ENCODE results near the gene IMPG2. TPM values are rescaled to one million over a fixed set of nuclear protein-coding genes. Genes with fewer than 3 reads are reported as not detected.

The IMPG2 gene
- 0.06 TPM for polyA plus RNA-seq (2012; ENCODE audit: low read depth, missing spikeins)

DNA sequence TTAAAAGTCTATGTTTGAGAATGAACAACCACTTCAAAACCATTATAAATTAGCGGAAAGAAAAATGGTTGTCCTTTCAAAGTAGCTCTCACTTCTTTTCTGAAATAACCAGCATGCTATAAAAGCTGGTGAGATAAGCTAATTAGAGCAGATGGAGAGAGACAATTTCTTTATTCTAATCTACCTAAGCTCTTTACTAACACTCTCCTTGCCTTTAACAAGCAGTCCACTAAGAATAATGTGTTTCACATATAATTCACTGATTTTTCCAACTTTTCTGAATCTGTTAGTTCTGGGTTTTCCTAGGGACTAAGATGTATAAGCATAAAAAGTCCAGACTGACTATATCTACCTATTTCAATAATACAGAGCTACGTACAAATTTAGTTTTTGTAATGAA lies at the start of gene IMPG2:
Gene IMPG2, minus strand, starts transcription at position 101 of the 400 bp plus-strand sequence. CDS start 203 bp downstream, outside the sequence.
- DNase-seq (ENCODE audit: insufficient read length, low spot score) = no peak

DNA sequence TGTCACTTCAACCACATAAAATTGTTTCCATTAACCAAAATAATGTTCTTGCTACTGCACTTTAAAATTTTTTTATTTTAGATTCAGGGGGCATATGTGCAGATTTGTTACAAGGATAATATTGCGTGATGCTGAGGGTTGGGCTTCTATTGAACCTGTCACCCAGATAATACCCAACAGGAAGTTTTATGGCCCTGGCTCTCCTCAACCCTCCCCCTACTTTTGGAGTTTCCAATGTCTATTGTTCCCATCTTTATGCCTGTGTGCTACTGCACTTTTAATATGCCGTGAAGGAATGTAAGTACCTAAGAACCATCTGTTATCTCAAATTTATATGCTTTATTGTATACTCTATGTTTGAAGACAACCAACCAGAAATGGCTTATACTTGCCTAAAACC lies 42.0 kb upstream of the IMPG2 start:
- no peak for FAIRE-seq
- DNase-seq (ENCODE audit: insufficient read length, low spot score) = no peak
- TF ChIP-seq TAF1 (IDR thresholded peaks at IDR 0.05; ENCODE audit: low read depth, low read length) (no peak), POLR2A (IDR thresholded peaks at IDR 0.05; ENCODE audit: low read depth, low read length) (no peak), POLR2AphosphoS5 (IDR thresholded peaks at IDR 0.05; ENCODE audit: low read depth, low read length) (no peak), PAX5 (IDR thresholded peaks at IDR 0.05; ENCODE audit: insufficient read depth, low read length, severe bottlenecking) (no peak), POU2F2 (IDR thresholded peaks at IDR 0.05; ENCODE audit: low read depth, low read length) (no peak), SPI1 (IDR thresholded peaks at IDR 0.05; ENCODE audit: low read depth, low read length) (no peak)

More for the DNA sequence above, at the start of gene IMPG2:
- no peak for FAIRE-seq
- TF ChIP-seq PAX5 (IDR thresholded peaks at IDR 0.05; ENCODE audit: insufficient read depth, low read length, severe bottlenecking) (no peak), POU2F2 (IDR thresholded peaks at IDR 0.05; ENCODE audit: low read depth, low read length) (no peak), SPI1 (IDR thresholded peaks at IDR 0.05; ENCODE audit: low read depth, low read length) (no peak), POLR2A (IDR thresholded peaks at IDR 0.05; ENCODE audit: low read depth, low read length) (no peak), TAF1 (IDR thresholded peaks at IDR 0.05; ENCODE audit: low read depth, low read length) (no peak), POLR2AphosphoS5 (IDR thresholded peaks at IDR 0.05; ENCODE audit: low read depth, low read length) (no peak)

DNA sequence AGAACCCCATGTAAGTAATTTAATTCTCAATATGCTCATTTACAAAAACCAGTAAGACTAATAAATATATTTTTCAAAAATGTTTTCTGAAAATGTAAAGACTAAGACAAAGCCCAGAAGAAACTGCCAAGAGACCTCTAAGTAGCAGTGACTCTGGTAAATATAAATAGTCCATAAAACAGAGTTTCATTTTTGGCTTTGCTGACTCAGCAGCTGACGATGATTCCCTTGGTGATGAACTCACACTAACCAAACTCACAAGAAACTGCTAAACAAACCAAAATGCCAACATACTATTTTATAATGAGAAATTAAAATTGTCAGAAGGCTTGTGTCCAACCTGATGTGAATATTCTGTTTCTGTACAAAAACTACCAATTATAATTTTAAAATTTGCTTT lies 31.5 kb upstream of the IMPG2 start:
- FAIRE-seq = no peak
- no peak for DNase-seq (ENCODE audit: insufficient read length, low spot score)
- TF ChIP-seq POU2F2 (IDR thresholded peaks at IDR 0.05; ENCODE audit: low read depth, low read length) = no peak
- no peak for TF ChIP-seq POLR2AphosphoS5 (IDR thresholded peaks at IDR 0.05; ENCODE audit: low read depth, low read length)
- no peak for TF ChIP-seq POLR2A (IDR thresholded peaks at IDR 0.05; ENCODE audit: low read depth, low read length)
- TF ChIP-seq TAF1 (IDR thresholded peaks at IDR 0.05; ENCODE audit: low read depth, low read length) = no peak
- TF ChIP-seq PAX5 (IDR thresholded peaks at IDR 0.05; ENCODE audit: insufficient read depth, low read length, severe bottlenecking) = no peak
- TF ChIP-seq SPI1 (IDR thresholded peaks at IDR 0.05; ENCODE audit: low read depth, low read length) = no peak

DNA sequence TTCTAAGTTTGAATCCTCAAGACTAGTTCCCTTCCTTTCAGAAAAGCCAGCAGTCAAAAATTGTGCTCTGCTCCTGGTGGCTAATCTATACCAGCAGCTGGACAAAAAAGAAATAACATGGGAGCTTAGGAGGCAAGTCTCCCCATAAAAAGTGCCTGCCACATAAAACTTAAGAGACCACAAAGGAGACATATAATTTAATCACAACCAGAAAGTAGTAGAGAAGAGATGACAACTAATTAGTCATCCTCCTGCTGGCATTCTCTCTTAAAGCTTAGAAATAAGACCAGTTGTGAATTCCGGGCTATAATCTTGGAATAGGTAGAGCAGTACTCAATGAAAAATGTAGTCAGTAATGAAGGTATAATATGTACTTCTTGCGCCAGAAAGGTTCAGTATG lies 20.2 kb upstream of the IMPG2 start:
- FAIRE-seq (no peak), DNase-seq (ENCODE audit: insufficient read length, low spot score) (no peak)
- TF ChIP-seq POLR2AphosphoS5 (IDR thresholded peaks at IDR 0.05; ENCODE audit: low read depth, low read length) (no peak), PAX5 (IDR thresholded peaks at IDR 0.05; ENCODE audit: insufficient read depth, low read length, severe bottlenecking) (no peak), POU2F2 (IDR thresholded peaks at IDR 0.05; ENCODE audit: low read depth, low read length) (no peak), TAF1 (IDR thresholded peaks at IDR 0.05; ENCODE audit: low read depth, low read length) (no peak), POLR2A (IDR thresholded peaks at IDR 0.05; ENCODE audit: low read depth, low read length) (no peak), SPI1 (IDR thresholded peaks at IDR 0.05; ENCODE audit: low read depth, low read length) (no peak)

DNA sequence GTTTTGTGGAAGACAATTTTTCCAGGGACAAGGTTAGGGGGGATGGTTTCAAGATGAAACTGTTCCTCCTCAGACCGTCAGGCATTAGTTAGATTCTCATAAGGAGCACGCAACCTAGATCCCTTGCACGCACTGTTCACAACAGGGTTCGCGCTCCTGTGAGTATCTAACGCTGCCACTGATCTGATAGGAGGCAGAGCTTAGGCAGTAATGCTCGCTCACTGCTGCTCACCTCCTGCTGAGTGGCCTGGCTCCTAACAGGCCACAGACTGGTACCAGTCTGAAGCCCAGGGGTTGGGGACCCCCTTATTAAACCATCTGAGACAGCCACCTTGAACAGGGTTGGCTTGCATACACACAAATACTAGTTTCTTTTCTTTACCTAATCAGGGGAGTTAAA lies 13.5 kb upstream of the IMPG2 start:
- TF ChIP-seq PAX5 (IDR thresholded peaks at IDR 0.05; ENCODE audit: insufficient read depth, low read length, severe bottlenecking) = no peak
- no peak for TF ChIP-seq SPI1 (IDR thresholded peaks at IDR 0.05; ENCODE audit: low read depth, low read length)
- TF ChIP-seq POU2F2 (IDR thresholded peaks at IDR 0.05; ENCODE audit: low read depth, low read length) = no peak
- no peak for TF ChIP-seq TAF1 (IDR thresholded peaks at IDR 0.05; ENCODE audit: low read depth, low read length)
- no peak for TF ChIP-seq POLR2A (IDR thresholded peaks at IDR 0.05; ENCODE audit: low read depth, low read length)
- no peak for TF ChIP-seq POLR2AphosphoS5 (IDR thresholded peaks at IDR 0.05; ENCODE audit: low read depth, low read length)
- no peak for FAIRE-seq
- no peak for DNase-seq (ENCODE audit: insufficient read length, low spot score)

DNA sequence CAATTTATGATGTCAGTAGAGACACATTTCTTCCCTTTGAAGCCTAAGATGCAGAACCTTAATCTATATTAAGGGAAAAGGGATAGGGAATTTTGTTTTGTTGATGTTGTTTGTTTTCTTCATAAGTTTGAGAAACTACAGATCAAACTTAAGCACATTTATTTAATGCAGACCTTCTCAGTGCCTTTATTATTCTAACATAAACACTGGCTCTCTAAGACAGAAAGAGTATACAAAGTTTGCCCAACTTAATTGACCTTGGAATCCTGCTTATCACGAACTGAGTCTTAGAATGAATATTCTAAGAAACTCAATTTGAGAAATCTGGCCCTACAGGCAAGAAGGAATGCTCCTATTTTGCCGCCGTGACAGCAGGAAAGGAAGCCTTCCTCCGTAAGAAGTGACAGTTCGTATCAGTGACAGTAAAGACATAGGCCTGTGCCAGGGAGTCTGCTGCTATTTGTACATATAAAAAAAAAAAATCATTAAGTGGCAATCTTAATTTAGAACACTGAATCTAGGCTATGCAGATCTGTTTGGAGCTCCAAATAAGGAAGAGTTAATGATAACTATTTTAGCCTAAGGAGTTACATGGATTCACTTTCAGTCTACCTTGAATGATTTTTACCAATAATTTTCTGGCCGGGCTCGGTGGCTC lies 8.8 kb upstream of the IMPG2 start:
- FAIRE-seq (no peak), DNase-seq (ENCODE audit: insufficient read length, low spot score) (no peak)
- TF ChIP-seq POLR2AphosphoS5 (IDR thresholded peaks at IDR 0.05; ENCODE audit: low read depth, low read length) (no peak), POU2F2 (IDR thresholded peaks at IDR 0.05; ENCODE audit: low read depth, low read length) (no peak), PAX5 (IDR thresholded peaks at IDR 0.05; ENCODE audit: insufficient read depth, low read length, severe bottlenecking) (no peak), SPI1 (IDR thresholded peaks at IDR 0.05; ENCODE audit: low read depth, low read length) (no peak)

DNA sequence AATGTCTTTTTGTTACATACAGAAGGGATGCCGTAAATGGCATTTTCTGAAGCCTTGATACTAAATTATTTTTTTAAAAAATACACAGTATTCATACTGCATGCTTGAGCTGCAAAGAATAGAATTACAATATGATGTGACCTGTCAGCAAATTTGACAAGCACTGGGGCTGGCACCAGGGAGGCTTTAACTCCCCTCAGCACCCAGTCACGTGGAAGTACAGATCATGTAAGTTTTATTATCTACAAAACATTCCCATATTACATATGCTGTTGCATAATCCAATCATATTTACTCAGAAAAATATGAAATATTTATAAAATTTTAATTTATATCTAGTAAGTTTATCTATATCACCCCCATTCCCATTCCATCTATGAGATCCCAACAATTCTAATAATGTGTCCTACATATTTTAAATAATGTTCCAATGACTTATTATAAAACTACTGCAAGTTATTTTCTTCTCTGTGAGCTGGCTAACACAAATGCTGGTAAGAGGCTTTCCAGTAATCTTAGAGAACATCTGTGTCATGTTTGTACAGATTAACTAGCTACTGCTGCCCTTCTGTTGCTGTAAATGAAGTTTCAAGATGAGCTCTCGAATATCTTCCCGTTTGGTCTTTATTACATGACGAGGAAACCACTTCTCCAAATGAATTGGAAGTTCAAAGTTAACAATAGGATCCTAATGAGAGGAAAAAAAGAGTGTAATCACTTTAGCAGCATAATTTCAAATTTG lies 5.2 kb upstream of the IMPG2 start:
- FAIRE-seq (no peak), DNase-seq (ENCODE audit: insufficient read length, low spot score) (no peak)

DNA sequence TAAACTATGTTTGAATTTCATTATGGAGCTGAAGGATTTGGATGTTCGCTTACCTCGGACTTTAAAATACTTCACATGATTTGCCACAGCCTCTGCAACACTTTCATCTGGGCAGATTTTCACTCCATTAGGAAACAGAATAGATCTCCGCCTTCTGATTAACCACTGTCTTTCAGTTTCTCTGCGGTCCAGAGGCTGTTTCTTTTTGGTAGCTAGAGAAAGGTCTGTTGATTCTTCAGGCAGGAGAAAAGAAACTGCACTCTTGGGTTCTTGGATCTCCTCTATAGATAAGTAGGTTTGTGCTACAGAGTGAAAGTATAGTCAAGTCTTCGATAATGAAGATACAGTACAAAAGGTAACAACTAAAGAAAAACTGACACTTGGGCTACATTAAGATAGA lies 844 bp downstream of the IMPG2 start:
- FAIRE-seq (no peak), DNase-seq (ENCODE audit: insufficient read length, low spot score) (no peak)
- TF ChIP-seq PAX5 (IDR thresholded peaks at IDR 0.05; ENCODE audit: insufficient read depth, low read length, severe bottlenecking) (no peak), SPI1 (IDR thresholded peaks at IDR 0.05; ENCODE audit: low read depth, low read length) (no peak), POU2F2 (IDR thresholded peaks at IDR 0.05; ENCODE audit: low read depth, low read length) (no peak), POLR2A (IDR thresholded peaks at IDR 0.05; ENCODE audit: low read depth, low read length) (no peak), POLR2AphosphoS5 (IDR thresholded peaks at IDR 0.05; ENCODE audit: low read depth, low read length) (no peak), TAF1 (IDR thresholded peaks at IDR 0.05; ENCODE audit: low read depth, low read length) (no peak)

More for the DNA sequence above, 5.2 kb upstream of the IMPG2 start:
- TF ChIP-seq POU2F2 (IDR thresholded peaks at IDR 0.05; ENCODE audit: low read depth, low read length) (no peak), SPI1 (IDR thresholded peaks at IDR 0.05; ENCODE audit: low read depth, low read length) (no peak), PAX5 (IDR thresholded peaks at IDR 0.05; ENCODE audit: insufficient read depth, low read length, severe bottlenecking) (no peak), POLR2A (IDR thresholded peaks at IDR 0.05; ENCODE audit: low read depth, low read length) (no peak), POLR2AphosphoS5 (IDR thresholded peaks at IDR 0.05; ENCODE audit: low read depth, low read length) (no peak), TAF1 (IDR thresholded peaks at IDR 0.05; ENCODE audit: low read depth, low read length) (no peak)

DNA sequence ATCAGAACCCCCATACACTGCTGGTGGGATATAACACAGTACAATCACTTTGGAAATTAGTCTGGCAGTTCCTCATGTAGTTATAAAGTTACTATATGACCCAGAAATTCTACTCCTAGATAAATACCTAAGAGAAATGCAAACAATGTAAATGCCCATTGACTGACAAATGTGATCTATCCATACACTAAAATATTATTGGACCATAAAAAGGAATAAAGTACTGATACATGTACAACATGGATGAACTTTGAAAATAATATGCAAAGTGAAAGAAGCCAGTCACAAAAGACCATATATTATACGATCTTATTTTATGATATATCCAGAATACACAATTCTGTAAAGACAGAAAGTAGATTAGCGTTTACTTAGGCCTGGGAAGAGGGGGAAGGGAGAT lies 7.8 kb downstream of the IMPG2 start:
- DNase-seq (ENCODE audit: insufficient read length, low spot score) = no peak
- no peak for FAIRE-seq
- TF ChIP-seq PAX5 (IDR thresholded peaks at IDR 0.05; ENCODE audit: insufficient read depth, low read length, severe bottlenecking) = no peak
- no peak for TF ChIP-seq POLR2AphosphoS5 (IDR thresholded peaks at IDR 0.05; ENCODE audit: low read depth, low read length)
- TF ChIP-seq TAF1 (IDR thresholded peaks at IDR 0.05; ENCODE audit: low read depth, low read length) = no peak
- no peak for TF ChIP-seq SPI1 (IDR thresholded peaks at IDR 0.05; ENCODE audit: low read depth, low read length)
- no peak for TF ChIP-seq POU2F2 (IDR thresholded peaks at IDR 0.05; ENCODE audit: low read depth, low read length)
- TF ChIP-seq POLR2A (IDR thresholded peaks at IDR 0.05; ENCODE audit: low read depth, low read length) = no peak
